HG03558 (cell line): ENCODE results near the gene USE1.

Experiments used
- ATAC-seq: cut with Tn5 transposase; IDR thresholded peaks from one replicate; pipeline ENCODE4 v1.9.1; 2021; ENCODE audit warnings: moderate number of reproducible peaks; ENCODE audit not compliant: unreplicated experiment; ENCODE audit errors: extremely low read depth

USE1 gene

GRCh38 chr19:17254636-17255035 is 39.5 kb downstream of the USE1 start:
- no peak for ATAC-seq

GRCh38 chr19:17255150-17255621 is 40.0 kb downstream of the USE1 start:
- no peak for ATAC-seq

GRCh38 chr19:17256130-17256529 is 41.0 kb downstream of the USE1 start:
- ATAC-seq = no peak

- no peak for ATAC-seq
Measured at GRCh38 chr19:17259118-17259780, 44.1 kb downstream of the USE1 start.

- no peak for ATAC-seq
Measured at GRCh38 chr19:17259934-17260333, 44.8 kb downstream of the USE1 start.

- no peak for ATAC-seq
Measured at GRCh38 chr19:17260842-17261325, 45.7 kb downstream of the USE1 start.

GRCh38 chr19:17262557-17262956 is 47.4 kb downstream of the USE1 start:
- no peak for ATAC-seq

GRCh38 chr19:17263712-17264640 is 48.8 kb downstream of the USE1 start:
- ATAC-seq = no peak

GRCh38 chr19:17264641-17264979 is 49.5 kb downstream of the USE1 start, which contains the start of gene USHBP1:
Gene USHBP1, minus strand, starts transcription at chr19:17264745. Its CDS starts 446 bp downstream, at chr19:17264299.
- no peak for ATAC-seq

- no peak for ATAC-seq
Measured at GRCh38 chr19:17266026-17266425, 50.9 kb downstream of the USE1 start.

- ATAC-seq = peak; percentile 6
Measured at GRCh38 chr19:17266589-17266974, 51.4 kb downstream of the USE1 start.

GRCh38 chr19:17266975-17267788 is 52.0 kb downstream of the USE1 start, which contains the start of gene BABAM1:
Gene BABAM1, plus strand, starts transcription at chr19:17267443. Its CDS starts 1,364 bp downstream, at chr19:17268807.
- peak; percentile 83 for ATAC-seq

GRCh38 chr19:17268754-17269153 is 53.6 kb downstream of the USE1 start:
- no peak for ATAC-seq
